ENCODE results near the gene MT1B.

The MT1B gene

GRCh38 chr16:56632848-56633365 is 18.8 kb upstream of the MT1B start:
- H3K4me3 ChIP-seq (ENCODE audit: low read depth, low read length): no peak overlapping the region
- DNase-seq (ENCODE audit: low read depth): no peak
- no peak for TF ChIP-seq MYC (IDR thresholded peaks at IDR 0.05; ENCODE audit: low read depth, low read length)
- no peak for TF ChIP-seq MAX (IDR thresholded peaks at IDR 0.05; ENCODE audit: low read depth, low read length)
- TF ChIP-seq POLR2A (IDR thresholded peaks at IDR 0.05; ENCODE audit: extremely low read depth, insufficient read length): no peak
- TF ChIP-seq CTCF (IDR thresholded peaks at IDR 0.05; ENCODE audit: low read depth, low read length): no peak

- TF ChIP-seq MAX (IDR thresholded peaks at IDR 0.05; ENCODE audit: low read depth, low read length) (no peak), CTCF (IDR thresholded peaks at IDR 0.05; ENCODE audit: low read depth, low read length) (no peak), MYC (IDR thresholded peaks at IDR 0.05; ENCODE audit: low read depth, low read length) (no peak), POLR2A (IDR thresholded peaks at IDR 0.05; ENCODE audit: extremely low read depth, insufficient read length) (no peak)
- no peak for DNase-seq (ENCODE audit: low read depth)
- H3K4me3 ChIP-seq (ENCODE audit: low read depth, low read length): no peak overlapping the region
Observed at GRCh38 chr16:56633535-56633934, 18.2 kb upstream of the MT1B start.

GRCh38 chr16:56634715-56635440 is 16.8 kb upstream of the MT1B start:
- H3K4me3 ChIP-seq (ENCODE audit: low read depth, low read length): no peak overlapping the region
- TF ChIP-seq CTCF (IDR thresholded peaks at IDR 0.05; ENCODE audit: low read depth, low read length): no peak
- TF ChIP-seq MYC (IDR thresholded peaks at IDR 0.05; ENCODE audit: low read depth, low read length): no peak
- no peak for TF ChIP-seq MAX (IDR thresholded peaks at IDR 0.05; ENCODE audit: low read depth, low read length)
- TF ChIP-seq POLR2A (IDR thresholded peaks at IDR 0.05; ENCODE audit: extremely low read depth, insufficient read length): no peak
- no peak for DNase-seq (ENCODE audit: low read depth)

- TF ChIP-seq MAX (IDR thresholded peaks at IDR 0.05; ENCODE audit: low read depth, low read length): no peak
- DNase-seq (ENCODE audit: low read depth): no peak
- H3K4me3 ChIP-seq (ENCODE audit: low read depth, low read length): no peak overlapping the region
Observed at GRCh38 chr16:56635441-56635967, 16.2 kb upstream of the MT1B start.

- no peak overlapping the region for H3K4me3 ChIP-seq (ENCODE audit: low read depth, low read length)
- DNase-seq (ENCODE audit: low read depth): no peak
- TF ChIP-seq POLR2A (IDR thresholded peaks at IDR 0.05; ENCODE audit: extremely low read depth, insufficient read length) (no peak), MYC (IDR thresholded peaks at IDR 0.05; ENCODE audit: low read depth, low read length) (no peak), MAX (IDR thresholded peaks at IDR 0.05; ENCODE audit: low read depth, low read length) (no peak), CTCF (IDR thresholded peaks at IDR 0.05; ENCODE audit: low read depth, low read length) (no peak)
Observed at GRCh38 chr16:56636616-56637413, 14.9 kb upstream of the MT1B start.

Measured in NB4 (cell line).